GM04504 (cell line): ENCODE measurements around the gene UBXN1.
A peak's percentile ranks its signal among the peaks of the same experiment; 100 is the strongest.
"Not testable (repeated sequence)": the region's sequence is repeated elsewhere in the genome, so short reads cannot be mapped to it uniquely, and the experiment has no call there.

Source experiments
- DNase-seq: peaks from one replicate; pipeline ENCODE4 v3.0.0-alpha.2; 2012; ENCODE audit warnings: low read depth

UBXN1 gene

DNA sequence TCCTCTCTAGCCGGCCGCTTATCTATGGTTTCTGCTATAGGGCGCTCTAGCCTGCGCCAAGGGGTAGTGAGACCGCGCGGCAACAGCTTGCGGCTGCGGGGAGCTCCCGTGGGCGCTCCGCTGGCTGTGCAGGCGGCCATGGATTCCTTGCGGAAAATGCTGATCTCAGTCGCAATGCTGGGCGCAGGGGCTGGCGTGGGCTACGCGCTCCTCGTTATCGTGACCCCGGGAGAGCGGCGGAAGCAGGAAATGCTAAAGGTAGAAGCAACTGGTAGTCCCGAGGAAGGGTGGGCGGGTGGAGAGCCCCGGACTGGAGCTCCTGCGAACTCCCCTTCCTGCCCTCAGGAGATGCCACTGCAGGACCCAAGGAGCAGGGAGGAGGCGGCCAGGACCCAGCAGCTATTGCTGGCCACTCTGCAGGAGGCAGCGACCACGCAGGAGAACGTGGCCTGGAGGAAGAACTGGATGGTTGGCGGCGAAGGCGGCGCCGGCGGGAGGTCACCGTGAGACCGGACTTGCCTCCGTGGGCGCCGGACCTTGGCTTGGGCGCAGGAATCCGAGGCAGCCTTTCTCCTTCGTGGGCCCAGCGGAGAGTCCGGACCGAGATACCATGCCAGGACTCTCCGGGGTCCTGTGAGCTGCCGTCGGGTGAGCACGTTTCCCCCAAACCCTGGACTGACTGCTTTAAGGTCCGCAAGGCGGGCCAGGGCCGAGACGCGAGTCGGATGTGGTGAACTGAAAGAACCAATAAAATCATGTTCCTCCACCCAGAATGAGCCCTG lies 7.1 kb downstream of the UBXN1 start, which contains the start of the genes LBHD1 and UQCC3:
LBHD1 (minus strand) TSS at position 660 of the 782 bp plus-strand sequence. CDS start 2,236 bp downstream, outside the sequence.
UQCC3 (plus strand) TSS at position 66 of the 782 bp plus-strand sequence; CDS start at position 139, 73 bp downstream.
- peak; percentile 58 for DNase-seq

DNA sequence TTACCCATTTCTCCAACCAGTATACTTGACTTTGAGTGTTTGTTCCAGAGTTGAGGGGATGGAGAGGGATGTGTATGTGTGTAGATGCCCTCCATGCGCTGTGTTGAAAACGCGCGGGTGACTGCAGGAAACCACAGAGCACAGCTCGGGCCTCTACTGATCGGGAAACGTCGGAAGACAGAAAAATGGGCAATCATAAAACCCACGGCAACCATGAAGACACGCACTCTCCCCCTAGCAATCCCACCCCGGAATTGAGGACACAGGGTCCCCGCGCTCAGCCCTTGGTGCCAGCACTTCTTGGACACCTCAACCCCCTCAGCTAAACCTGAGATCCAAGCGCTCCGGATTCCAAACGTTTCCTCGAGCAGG lies 7.7 kb downstream of the UBXN1 start:
- DNase-seq, result no peak

DNA sequence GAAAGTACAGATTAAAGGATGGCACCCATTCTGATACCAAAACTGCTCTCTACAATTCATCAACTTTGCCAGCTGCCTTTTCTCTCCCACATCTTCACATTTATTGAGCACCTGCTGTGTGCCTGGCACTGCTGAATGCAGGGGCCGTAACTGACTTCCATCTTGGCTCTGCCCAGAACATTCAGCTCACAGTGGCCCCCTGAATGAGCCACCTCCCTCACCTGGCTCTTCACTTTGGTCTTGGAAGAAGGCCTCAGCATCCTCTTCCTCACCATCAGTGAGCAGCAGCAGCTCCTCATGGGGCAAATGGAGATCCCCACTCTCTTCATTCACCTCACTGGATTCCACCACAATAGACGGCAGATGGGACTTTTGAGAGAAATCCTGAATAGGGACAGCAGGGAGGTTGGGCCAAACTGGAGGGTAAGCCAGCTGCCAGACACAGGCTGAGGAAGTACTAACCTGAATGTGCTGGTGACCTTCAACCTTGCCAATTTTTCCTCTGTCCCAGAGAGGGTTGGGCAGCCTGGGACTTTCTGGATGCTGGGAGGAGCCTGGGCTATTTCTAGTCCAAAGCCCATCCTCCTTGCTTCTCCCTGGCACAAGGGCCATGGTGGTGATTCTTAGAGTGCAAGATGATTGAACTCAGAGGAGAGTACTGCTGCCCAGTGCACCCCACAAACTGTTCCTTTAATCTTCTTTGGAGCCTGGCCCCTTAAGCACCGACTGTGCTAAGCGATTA lies 9.3 kb downstream of the UBXN1 start:
- no peak for DNase-seq

DNA sequence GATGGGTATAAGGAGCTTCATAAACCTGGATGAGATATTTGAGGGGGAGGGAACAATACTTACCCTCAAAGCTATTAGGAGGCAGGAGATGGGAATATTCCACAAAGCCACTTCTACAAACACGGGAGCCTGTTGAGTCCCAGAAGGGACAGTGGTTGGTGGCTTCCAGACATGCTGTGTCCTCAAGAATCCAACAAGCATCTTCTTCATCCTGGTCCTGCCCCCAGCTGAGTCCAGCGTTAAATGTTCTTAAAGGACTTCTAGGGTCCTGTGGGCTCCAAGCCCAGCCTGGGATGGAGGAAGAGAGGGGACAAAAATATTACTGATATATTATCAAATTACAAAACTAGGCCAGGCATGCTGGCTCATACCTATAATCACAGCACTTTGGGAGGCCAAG lies 11.4 kb downstream of the UBXN1 start:
- DNase-seq, result no peak

DNA sequence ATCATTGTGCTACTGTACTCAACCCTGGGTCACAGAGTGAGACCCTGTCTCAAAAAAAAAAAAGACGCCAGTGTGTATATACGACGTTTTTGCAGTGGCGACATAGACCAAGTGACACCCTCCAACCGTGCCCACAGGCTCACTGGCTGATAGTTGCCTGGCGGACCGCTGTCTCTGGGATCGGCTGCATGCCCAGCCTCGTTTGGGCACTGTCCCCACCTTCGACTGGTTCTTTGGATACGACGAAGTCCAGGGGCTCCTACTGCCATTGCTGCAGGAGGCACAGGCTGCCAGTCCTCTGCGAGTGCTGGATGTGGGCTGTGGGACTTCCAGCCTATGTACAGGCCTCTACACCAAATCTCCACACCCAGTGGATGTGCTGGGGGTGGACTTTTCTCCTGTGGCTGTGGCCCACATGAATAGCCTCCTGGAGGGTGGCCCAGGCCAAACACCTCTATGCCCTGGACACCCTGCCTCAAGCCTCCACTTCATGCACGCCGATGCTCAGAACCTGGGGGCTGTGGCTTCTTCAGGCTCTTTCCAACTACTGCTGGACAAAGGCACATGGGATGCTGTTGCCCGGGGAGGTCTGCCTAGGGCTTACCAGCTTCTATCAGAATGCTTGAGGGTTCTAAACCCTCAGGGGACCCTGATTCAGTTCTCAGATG lies 12.5 kb downstream of the UBXN1 start:
- no peak for DNase-seq

DNA sequence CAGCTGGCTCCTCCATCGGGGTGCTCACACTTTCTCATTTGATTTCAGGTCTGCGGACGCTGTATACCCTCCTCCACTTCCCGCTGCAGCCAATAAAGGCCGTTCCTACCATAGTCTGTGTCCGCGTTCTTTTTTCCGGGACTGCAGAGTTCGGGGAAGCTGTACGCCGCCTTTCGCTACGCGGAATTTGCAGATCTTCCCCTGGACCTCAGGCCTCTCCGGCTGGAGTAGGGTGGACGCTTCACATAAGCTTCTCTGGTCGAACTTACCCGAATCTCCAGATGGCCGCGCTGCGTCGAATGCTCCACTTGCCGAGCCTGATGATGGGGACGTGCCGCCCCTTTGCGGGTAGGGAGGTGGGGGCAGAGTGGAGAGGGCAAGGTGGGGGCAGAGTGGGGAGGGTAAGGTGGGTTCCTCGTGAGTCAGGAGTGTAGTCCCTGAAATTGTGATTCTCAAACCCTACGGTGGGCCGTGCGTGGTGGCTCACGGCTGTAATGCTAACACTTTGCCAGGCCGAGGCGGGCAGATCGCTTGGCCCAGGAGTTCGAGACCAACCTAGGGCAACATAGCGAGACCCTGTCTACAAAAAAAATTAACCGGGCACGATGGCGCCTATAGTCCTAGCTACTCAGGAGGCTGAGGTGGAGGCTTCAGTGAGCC lies 13.1 kb downstream of the UBXN1 start:
- no peak for DNase-seq

DNA sequence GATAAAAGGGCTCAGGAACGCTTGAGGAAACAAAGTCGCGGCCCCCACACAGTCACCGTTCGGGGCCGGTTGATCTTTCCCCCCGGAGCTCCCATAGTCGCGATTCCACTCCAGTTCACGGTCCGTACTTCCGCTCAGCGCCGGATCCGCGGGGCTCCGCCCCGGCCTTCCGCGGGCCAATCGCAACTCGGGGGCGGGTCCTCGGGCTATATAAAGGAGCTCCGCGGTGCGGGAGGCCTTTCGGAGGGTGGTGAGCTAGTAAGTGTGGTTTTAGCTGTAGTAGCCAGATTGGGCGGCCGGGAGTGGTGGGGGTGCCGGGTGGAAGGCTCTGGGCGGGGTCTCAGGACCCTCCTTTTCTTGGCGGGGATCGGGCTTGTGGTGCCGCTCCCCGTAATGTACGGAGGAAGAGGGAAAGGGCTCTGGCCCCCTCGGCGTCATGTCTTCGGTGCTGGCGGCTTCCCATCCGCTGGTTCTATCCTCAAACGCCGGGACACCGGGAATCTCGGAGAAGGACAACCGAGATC lies 13.7 kb downstream of the UBXN1 start, which contains the start of the genes C11orf98 and CSKMT:
C11orf98 (minus strand) TSS at position 136 of the 524 bp plus-strand sequence; CDS start at position 95, 41 bp downstream.
CSKMT (plus strand) TSS at position 238 of the 524 bp plus-strand sequence. CDS start 568 bp downstream, outside the sequence.
- DNase-seq, result peak; percentile 87

DNA sequence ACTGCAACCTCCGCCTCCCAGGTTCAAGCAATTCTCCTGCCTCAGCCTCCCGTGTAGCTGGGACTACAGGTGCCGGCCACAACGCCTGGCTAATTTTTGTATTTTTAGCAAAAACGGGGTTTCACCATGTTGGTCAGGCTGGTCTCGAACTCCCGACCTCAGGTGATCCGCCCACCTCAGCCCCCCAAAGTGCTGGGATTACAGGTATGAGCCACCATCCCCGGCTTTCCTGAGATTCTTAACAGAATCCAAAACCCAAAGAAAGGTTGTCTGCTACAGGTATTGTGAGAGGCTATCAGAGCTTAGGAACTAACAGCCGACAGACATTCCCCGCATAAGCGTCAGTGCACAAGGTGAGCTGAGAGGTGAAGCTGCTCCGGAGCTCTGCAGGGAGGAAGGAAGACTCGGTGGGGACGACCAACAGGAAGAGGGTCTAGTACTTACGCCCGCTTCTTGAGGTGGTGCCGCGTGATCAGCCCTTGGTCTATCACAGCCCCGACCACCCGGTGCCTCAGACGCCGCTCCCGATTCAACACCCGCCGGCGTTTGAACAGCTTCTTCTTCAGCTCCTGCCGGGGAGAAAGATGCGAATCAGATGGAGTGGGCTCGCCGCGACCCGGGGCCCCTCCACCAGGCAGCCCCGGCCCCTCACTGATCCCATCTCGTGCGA lies 14.3 kb downstream of the UBXN1 start:
- no peak for DNase-seq

DNA sequence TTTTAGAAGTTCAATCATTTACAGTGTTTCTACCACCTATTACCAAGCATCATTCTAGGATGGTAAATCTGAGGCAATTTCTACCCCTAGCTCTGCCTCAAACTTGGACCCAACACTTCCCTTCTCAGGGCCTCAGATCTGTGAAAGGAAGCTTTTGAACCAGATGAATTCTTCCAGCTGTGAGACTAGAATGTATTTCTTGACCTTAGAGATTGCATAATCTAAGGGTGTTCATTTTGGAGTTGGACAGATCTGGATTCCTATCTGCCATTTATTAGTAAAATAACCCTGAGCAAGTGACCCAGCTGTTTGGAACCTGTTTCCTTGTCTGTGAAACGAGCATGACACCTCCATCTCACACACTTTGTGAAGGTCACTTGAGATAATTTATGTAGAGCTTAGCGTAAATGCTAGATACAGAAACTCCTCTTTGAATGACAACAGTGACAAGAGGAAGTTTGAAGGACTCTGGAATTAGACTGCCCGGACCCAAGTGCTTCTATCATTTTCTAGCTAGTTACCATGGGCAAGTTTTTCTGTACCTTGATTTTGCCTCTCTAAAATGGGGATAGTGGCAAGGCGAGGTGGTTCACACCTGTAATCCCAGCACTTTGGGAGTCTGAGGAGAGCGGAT lies 22.0 kb downstream of the UBXN1 start:
- no peak for DNase-seq

DNA sequence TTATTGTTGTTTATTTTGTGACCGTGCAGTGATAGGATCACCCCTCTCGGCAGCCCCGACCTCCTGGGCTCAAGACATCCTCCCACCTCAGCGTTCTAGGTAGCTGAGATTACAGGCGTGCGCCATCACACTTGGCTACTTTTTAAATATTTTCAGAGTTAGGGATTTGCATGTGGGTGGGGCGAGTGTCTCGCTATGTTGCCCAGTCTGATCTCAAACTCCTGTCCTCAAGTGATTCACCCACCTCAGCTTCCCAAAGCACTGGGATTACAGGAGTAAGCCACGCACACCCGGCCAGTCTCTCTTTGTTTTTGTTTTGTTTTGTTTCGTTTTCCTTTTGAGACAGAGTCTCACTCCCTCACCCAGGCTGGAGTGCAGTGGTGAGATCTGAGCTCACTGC lies 24.6 kb downstream of the UBXN1 start:
- no peak for DNase-seq

DNA sequence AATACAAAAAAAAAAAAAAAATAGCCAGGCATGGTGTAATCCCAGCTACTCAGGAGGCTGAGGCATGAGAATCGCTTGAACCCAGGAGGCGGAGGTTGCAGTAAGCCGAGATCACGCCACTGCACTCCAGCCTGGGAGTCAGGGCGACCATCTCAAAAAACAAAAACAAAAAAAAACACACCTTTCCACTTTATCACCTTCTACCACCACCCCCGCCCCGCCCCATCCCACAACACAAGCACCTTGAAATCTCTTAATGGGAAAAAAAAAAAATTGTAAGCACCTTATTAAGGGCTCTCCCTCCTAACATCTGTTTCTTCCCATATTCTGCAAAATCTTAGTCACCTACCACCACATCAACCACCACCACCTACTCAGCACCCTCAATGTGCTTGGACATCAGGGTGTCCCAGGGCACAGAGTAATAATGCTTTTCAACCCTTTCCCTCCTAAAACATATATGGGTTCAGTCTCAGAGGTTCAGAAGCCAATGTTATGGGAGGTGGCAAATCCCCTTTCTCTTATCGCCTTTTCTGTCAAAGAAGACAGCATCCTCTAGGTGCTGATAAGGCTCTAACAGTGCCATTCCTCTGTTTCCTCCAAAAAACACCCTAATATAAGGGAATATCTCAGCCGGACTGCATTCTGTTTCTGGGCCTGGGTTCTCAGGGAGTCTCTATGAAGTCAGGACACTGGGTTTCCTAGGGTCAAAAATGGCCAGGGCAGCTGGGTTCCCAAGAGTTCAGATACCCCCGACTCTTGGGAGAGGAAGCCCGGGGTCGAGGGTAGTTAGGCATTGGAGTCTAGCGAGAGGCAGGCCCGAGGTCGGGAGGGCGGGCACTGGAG lies 26.5 kb downstream of the UBXN1 start:
- DNase-seq, result no peak

DNA sequence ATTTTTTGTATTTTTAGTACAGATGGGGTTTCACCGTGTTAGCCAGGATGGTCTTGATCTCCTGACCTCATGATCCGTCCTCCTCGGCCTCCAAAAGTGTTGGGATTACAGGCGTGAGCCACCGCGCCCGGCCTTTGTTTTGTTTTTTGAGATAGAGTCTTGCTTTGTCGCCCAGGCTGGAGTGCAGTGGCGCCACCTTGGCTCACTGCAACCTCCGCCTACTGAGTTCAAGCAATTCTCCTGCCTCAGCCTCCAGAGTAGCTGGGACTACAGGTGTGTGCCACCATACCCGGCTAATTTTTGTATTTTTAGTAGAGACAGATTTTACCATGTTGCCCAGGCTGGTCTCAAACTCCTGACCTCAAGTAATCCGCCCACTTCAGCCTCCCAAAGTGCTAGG lies 28.6 kb downstream of the UBXN1 start:
- not testable (repeated sequence) for DNase-seq

DNA sequence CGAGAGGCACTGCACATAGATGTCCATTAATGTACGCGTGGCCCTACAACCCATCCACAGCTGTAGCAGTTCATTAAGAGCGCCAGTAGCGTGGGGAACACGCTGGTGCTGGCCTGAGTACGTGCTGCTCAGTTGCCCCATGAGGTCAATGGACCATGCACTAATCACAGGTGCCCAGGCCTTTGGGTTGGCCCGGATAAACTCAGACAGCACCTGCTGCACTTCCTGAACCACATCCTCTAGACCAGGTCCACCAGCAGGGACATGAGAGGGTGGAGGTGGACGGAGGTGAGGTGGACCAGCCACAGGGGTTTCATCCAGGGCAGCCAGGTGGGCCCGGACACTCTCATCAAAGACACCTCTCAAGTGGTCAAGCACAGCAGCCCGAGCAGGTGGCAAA lies 29.4 kb downstream of the UBXN1 start:
- no peak for DNase-seq

DNA sequence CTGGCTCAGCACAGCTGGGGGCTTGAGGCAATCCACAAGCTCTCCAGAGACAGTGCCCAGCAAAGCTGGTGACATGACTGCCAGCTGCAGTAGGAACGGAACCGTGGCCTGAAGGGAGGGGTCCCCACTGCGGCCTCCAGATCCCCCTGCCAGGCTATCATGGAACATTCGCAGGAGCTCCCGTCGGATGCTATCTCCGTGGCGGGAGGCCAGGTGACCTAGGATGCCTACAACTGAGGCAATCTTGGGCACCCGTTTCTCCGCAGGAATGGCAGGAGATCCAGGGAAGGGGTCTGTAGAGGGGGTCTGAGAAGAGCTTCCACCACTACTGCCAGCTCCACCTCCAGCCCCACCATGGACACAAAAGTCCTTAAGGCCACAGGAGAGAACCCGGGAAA lies 29.9 kb downstream of the UBXN1 start:
- no peak for DNase-seq

DNA sequence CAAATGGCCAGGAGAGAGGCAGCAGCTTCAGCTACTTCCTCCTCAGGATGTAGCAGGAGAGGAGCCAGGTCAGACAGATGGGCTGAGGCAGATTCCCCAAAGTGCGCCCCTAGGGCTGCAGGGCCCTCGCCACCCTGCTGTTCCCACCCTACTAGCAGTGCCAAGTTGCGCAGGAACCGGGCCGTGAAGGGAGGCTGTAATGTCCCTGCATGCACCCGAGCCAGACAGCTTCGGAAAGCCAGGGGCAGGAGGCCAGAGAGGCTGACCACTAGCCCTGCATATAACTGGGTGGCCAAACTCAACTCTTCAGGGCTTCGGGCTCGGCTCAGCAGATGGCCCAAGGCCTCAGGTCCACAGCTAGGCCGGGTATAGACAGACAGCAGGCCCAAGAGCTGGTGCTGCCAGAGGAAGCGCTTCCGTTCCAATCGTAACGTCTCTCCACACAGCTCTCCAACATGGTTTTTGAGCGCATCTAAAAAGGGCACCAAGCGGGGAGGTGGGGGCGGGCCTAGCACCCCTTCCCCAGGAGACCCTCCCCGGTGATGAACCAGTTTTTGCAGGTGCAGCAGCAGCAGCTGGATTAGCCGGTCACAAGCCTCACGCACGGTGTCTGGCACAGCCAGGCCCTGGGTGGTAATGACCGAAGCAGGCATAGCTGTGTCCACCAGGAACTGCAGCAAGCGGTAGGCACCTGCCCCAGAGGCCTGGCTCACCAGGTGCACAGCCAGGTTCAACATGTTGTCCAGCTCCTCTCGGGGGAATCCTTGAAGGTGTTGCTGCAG lies 30.5 kb downstream of the UBXN1 start:
- no peak for DNase-seq

DNA sequence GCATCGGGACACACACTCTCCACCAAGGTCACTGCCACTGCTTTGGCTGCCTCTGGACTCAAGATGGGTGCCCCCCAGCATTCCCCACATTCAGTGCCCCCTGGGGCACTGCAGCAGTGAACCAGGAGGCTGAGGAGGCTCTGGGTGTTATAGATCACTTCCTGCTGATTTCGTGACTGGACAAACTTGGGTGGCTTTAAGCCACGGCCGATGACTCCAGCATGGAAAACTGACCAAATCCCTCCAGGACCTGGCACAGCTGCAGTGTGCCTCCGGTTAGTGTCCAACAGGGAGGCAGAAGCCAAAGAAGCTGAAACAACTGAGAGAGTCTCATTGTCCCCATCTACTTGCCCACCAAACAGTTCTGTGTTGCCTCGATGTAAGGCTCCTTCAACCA lies 31.3 kb downstream of the UBXN1 start:
- peak; percentile 38 for DNase-seq

DNA sequence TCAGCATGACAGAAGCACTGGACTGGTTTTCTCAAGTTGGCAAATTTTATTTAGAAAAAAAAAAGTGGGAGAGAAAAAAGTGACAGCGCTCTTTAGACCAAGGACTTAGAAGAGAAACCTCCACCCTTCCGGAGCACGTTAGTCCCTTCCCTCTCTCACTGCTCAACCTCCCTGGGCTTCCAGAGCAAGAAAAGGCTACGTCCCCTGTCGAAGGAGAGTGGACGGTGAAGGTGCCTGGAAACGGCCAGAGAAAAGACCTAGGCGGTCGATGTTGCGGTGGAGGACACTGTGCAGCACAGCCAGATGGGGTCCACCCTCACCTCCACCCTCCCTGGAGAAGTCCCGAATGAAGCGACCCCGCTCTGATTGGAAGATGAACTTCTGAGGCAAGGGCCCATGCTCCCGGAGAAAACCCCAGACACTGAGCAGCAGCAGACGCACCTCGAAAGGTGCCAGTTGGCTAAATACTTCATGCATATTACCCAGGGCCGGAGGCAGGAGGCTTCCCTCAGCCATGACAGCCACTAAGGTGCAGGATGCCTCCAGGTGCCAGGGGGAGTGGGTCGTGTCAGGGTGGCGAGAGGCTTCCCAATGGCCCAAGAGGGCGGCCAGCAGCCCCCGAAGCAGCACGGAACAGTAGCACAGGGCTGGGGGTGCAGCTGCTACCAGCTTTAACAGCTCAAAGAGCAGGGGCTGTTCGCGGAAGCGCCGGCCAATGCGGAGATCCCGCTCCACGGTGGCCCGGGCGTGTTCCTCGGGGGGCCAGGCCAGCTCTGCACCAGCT lies 31.9 kb downstream of the UBXN1 start:
- DNase-seq, result no peak
